Caco-2 (cell line): ENCODE data around the gene SPTBN1. TPM values are rescaled to one million over a fixed set of nuclear protein-coding genes. Genes with fewer than 3 reads are reported as not detected.

Experiments
- BruUV-seq: library from RNA; stranded (reverse); fragments of 400-500 nt; replicated peaks from 2 replicates; lab custom pipeline; 2021; lab: Mats Ljungman, UMichigan
- CTCF ChIA-PET: fragments of 300-600 bp; sonication (Branson Sonifier 250); formaldehyde crosslinking; loops from one replicate; lab custom pipeline; 2022; ENCODE audit warnings: antibody characterized with exemption; lab: Charles Lee
- POLR2A ChIA-PET: fragments of 300-600 bp; sonication (Branson Sonifier 250); formaldehyde crosslinking; loops from one replicate; lab custom pipeline; 2022; ENCODE audit warnings: antibody characterized with exemption; lab: Charles Lee
- DNase-seq, 2 experiments: peaks; one replicate each; pipeline versions ENCODE4 v3.0.0 to v3.0.0-alpha.2; 2020 to 2022
- H3K27me3 ChIP-seq: replicated peaks from 2 replicates; pipeline ENCODE4 v1.6.0; 2011; ENCODE audit warnings: low read length; ENCODE audit not compliant: control insufficient read depth, insufficient read depth
- H3K36me3 ChIP-seq: 2 replicates; pipeline ENCODE4 v1.5.1; 2011; ENCODE audit warnings: low read length; ENCODE audit not compliant: control insufficient read depth, insufficient read depth
- H3K4me1 ChIP-seq: fragments of 250-450 bp; sonication (Bioruptor Pico); 2 replicates; pipeline ENCODE4 v1.5.1; 2020; ENCODE audit warnings: mild to moderate bottlenecking
- H3K4me3 ChIP-seq: 2 replicates; pipeline ENCODE4 v1.5.1; 2011; ENCODE audit warnings: low read depth, mild to moderate bottlenecking, control low read depth, low read length
- H3K9me3 ChIP-seq: fragments of 250-450 bp; sonication (Bioruptor Pico); 2 replicates; pipeline ENCODE4 v1.5.1; 2020; ENCODE audit warnings: mild to moderate bottlenecking, moderate library complexity
- H3K27ac Mint-ChIP-seq: one replicate; pipeline ENCODE4 v1.8.0; 2022; ENCODE audit warnings: mixed read lengths; ENCODE audit not compliant: unreplicated experiment
- H3K27me3 Mint-ChIP-seq: one replicate; pipeline ENCODE4 v1.8.0; 2022; ENCODE audit warnings: mixed read lengths; ENCODE audit not compliant: insufficient read depth, unreplicated experiment
- H3K36me3 Mint-ChIP-seq: one replicate; pipeline ENCODE4 v1.8.0; 2022; ENCODE audit warnings: mild to moderate bottlenecking, mixed read lengths; ENCODE audit not compliant: insufficient read depth, unreplicated experiment
- H3K4me1 Mint-ChIP-seq: one replicate; pipeline ENCODE4 v1.8.0; 2022; ENCODE audit warnings: low read depth, mixed read lengths; ENCODE audit not compliant: unreplicated experiment
- H3K4me3 Mint-ChIP-seq: one replicate; pipeline ENCODE4 v1.8.0; 2022; ENCODE audit warnings: mild to moderate bottlenecking, moderate library complexity, mixed read lengths; ENCODE audit not compliant: unreplicated experiment
- H3K9me3 Mint-ChIP-seq: one replicate; pipeline ENCODE4 v1.8.0; 2022; ENCODE audit warnings: mixed read lengths; ENCODE audit not compliant: unreplicated experiment
- CTCF ChIP-seq, 2 experiments: fragments of 200-600 bp in 1 of 2; IDR thresholded peaks; 1 replicate in 1 of 2; 2 replicates in 1 of 2; pipeline versions ENCODE4 v1.5.1 to v1.8.0; 2011 to 2022; ENCODE audit warnings: antibody characterized with exemption in 1 of 2, control low read depth in 1 of 2, inconsistent platforms in 1 of 2, low read depth in 1 of 2, low read length in 1 of 2, mild to moderate bottlenecking in 1 of 2, moderate library complexity in 1 of 2; ENCODE audit not compliant: insufficient read depth in 1 of 2, severe bottlenecking in 1 of 2, unreplicated experiment in 1 of 2
- intact Hi-C: fragments of 100-400 bp; cut with micrococcal nuclease; formaldehyde crosslinking; loops from one replicate; pipeline ENCODE4 v1.10.0; 2022; ENCODE audit not compliant: unreplicated experiment
- total RNA-seq: library from RNA; stranded (reverse); gene quantifications from 2 replicates; pipeline ENCODE4 v1.2.3, GENCODE V29; 2022

Gene SPTBN1
- total RNA-seq, 1 experiment from 2014 or later = 361 TPM

- no peaks in the 10 kb centered on the region for H3K36me3 ChIP-seq
- DNase-seq = no peak
- no TSS peak for BruUV-seq
- CTCF ChIA-PET = no interaction called here
- peaks cover under 1% of the 10 kb centered on the region for H3K36me3 Mint-ChIP-seq
- H3K4me1 ChIP-seq = peaks cover 5% of the 10 kb centered on the region
- H3K4me1 Mint-ChIP-seq = peaks cover 7% of the 10 kb centered on the region
- intact Hi-C loops = no loop called here
- no peaks in the 10 kb centered on the region for H3K9me3 Mint-ChIP-seq
- no peak overlapping the region for H3K4me3 Mint-ChIP-seq
- no peaks in the 10 kb centered on the region for H3K27me3 ChIP-seq
- TF ChIP-seq CTCF (IDR thresholded peaks at IDR 0.05; ENCODE audit: insufficient read depth in 1 of 2, low read depth in 1 of 2, low read length in 1 of 2, severe bottlenecking in 1 of 2, unreplicated experiment in 1 of 2) = no peak
- H3K4me3 ChIP-seq = no peak overlapping the region
- H3K27ac Mint-ChIP-seq = no peak overlapping the region
- H3K9me3 ChIP-seq = no peaks in the 10 kb centered on the region
- POLR2A ChIA-PET = no interaction called here
- no peaks in the 10 kb centered on the region for H3K27me3 Mint-ChIP-seq
Observed at GRCh38 chr2:54464341-54464740, 8.2 kb downstream of the SPTBN1 start.

GRCh38 chr2:54465143-54465542 lies 9.0 kb downstream of the SPTBN1 start:
- no peaks in the 10 kb centered on the region for H3K36me3 Mint-ChIP-seq
- no peak for DNase-seq
- Histone ChIP-seq H3K4me3 (no peak overlapping the region), H3K9me3 (no peaks in the 10 kb centered on the region), H3K27me3 (no peaks in the 10 kb centered on the region), H3K36me3 (no peaks in the 10 kb centered on the region), H3K4me1 (peaks cover 13% of the 10 kb centered on the region)
- peaks cover 11% of the 10 kb centered on the region for H3K4me1 Mint-ChIP-seq
- intact Hi-C loops = no loop called here
- no peak overlapping the region for H3K4me3 Mint-ChIP-seq
- BruUV-seq = no TSS peak
- no peaks in the 10 kb centered on the region for H3K27me3 Mint-ChIP-seq
- no peak overlapping the region for H3K27ac Mint-ChIP-seq
- CTCF ChIA-PET = no interaction called here
- POLR2A ChIA-PET = interaction anchor here (0.5 kb wide), 1 partner anchor 28 kb away, joined by 11 read pairs; no protein-coding TSS in a partner anchor
- H3K9me3 Mint-ChIP-seq = no peaks in the 10 kb centered on the region
- no peak for TF ChIP-seq CTCF (IDR thresholded peaks at IDR 0.05; ENCODE audit: insufficient read depth in 1 of 2, low read depth in 1 of 2, low read length in 1 of 2, severe bottlenecking in 1 of 2, unreplicated experiment in 1 of 2)

GRCh38 chr2:54466870-54467269 lies 10.7 kb downstream of the SPTBN1 start:
- POLR2A ChIA-PET = interaction anchor here (0.7 kb wide), 1 partner anchor 146 kb away, joined by 4 read pairs; no protein-coding TSS in a partner anchor
- no peak for TF ChIP-seq CTCF (IDR thresholded peaks at IDR 0.05; ENCODE audit: insufficient read depth in 1 of 2, low read depth in 1 of 2, low read length in 1 of 2, severe bottlenecking in 1 of 2, unreplicated experiment in 1 of 2)
- Mint-ChIP-seq H3K27me3 (no peaks in the 10 kb centered on the region), H3K4me3 (no peak overlapping the region), H3K9me3 (no peaks in the 10 kb centered on the region), H3K4me1 (peaks cover 24% of the 10 kb centered on the region), H3K27ac (no peak overlapping the region), H3K36me3 (peaks cover 5% of the 10 kb centered on the region)
- intact Hi-C loops = no loop called here
- H3K27me3 ChIP-seq = no peaks in the 10 kb centered on the region
- peaks cover 26% of the 10 kb centered on the region for H3K4me1 ChIP-seq
- CTCF ChIA-PET = interaction anchor here (0.6 kb wide), 1 partner anchor 36 kb away, joined by 7 read pairs; no protein-coding TSS in a partner anchor
- no peak for DNase-seq
- no peaks in the 10 kb centered on the region for H3K9me3 ChIP-seq
- H3K36me3 ChIP-seq = no peaks in the 10 kb centered on the region
- no peak overlapping the region for H3K4me3 ChIP-seq
- no TSS peak for BruUV-seq
